Stimulated activated naive CD8-positive, alpha-beta T cell treated with anti-CD3 and anti-CD28 coated beads, Interleukin-15, Interleukin-2, amounts not matched to agents 100 U/mL and 50 U/mL, for 24 hours (primary cell): ENCODE measurements around the gene UPF1.
"Not testable (repeated sequence)": the region's sequence is repeated elsewhere in the genome, so short reads cannot be mapped to it uniquely, and the experiment has no call there.

ENCODE experiments used
- ATAC-seq: fragments of 150-1000 bp; cut with Tn5 transposase; one replicate; pipeline ENCODE4 v1.10.0; 2021
- DNase-seq: peaks from one replicate; pipeline ENCODE4 v3.0.0; 2021

The UPF1 gene

DNA sequence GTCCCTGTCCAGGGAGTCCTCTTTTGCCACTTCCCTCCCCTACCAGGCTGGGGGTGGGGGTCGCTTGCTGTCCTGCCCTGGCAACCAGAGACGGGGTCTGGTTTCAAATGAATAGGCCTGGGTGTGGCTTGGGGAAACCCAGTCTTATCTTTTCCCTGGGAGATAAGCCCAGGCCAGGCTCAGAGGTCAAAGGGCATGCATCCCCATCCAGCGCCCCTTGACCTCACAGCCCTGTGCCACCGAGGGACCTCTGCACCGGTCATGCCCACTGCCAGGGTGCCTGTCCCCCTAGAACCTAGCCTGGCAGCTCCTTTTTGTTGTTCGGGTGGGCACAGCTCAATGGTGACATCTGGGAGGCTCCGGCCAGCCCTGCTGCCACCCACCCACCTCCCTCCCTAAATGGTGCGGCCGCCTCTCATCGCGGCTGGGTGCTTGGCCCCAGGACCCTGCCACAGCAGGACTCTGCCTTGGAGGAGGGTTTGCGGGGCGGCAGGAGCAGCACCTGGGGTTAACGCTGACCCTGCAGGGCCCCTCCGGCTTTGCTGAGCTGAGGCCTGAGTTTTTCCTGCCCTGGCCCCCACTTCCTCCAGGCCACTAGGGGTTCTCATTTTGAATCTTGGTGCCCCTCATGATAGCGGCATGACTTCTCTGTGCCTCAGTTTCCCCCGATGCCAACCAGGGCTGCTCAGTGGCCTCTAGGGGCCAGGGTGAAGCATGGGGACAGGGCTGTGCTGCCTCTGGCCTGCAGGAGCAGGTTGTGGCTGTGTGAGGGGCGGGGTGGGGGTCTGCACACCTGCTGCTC is 67.0 kb downstream of the UPF1 start:
- DNase-seq (no peak), ATAC-seq (no peak)

DNA sequence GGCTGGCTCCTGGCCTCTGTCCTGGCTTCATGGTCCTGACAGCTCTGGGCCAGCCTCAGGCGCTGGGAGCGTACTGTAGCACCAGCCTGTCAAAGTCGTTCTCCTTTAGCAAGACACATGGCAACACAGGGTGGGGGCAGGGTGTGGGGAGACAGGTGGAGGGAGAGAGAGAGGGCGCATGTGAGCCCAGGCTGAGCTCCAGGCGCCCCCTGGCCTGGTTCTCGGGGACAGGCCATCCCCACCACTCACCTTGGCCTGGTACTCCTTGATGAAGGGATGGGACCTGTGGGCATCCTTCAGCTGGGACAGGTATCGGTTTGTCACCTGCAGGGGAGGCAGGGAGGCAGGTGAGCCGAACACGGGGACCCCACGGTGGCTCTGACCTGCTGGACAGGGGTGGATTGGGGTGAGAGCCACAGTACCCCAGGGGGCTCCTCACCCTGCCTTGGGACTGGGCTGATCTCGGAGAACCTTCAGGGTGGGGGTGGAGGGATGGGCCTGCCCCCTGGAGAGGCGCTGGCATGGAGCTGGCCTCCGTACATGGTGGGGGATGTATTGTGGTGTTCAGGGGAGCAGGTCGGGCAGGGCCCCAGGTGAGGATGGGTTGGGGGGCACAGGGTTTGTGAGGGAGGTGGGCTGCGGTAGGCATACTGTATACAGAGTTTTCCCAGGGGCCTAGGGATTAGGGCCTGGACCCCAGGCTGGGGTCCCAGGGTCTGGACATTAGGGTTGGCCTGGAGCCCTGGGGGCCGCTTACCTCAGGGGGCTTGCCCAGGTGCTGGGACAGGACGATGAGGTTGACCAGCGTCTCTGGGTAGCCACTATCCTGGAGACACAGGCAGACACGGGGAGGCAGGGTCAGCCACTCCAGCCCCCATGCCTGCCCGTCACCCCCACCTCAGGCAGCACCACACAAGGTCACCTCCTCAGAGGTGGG is 68.1 kb downstream of the UPF1 start:
- ATAC-seq (no peak), DNase-seq (no peak)

DNA sequence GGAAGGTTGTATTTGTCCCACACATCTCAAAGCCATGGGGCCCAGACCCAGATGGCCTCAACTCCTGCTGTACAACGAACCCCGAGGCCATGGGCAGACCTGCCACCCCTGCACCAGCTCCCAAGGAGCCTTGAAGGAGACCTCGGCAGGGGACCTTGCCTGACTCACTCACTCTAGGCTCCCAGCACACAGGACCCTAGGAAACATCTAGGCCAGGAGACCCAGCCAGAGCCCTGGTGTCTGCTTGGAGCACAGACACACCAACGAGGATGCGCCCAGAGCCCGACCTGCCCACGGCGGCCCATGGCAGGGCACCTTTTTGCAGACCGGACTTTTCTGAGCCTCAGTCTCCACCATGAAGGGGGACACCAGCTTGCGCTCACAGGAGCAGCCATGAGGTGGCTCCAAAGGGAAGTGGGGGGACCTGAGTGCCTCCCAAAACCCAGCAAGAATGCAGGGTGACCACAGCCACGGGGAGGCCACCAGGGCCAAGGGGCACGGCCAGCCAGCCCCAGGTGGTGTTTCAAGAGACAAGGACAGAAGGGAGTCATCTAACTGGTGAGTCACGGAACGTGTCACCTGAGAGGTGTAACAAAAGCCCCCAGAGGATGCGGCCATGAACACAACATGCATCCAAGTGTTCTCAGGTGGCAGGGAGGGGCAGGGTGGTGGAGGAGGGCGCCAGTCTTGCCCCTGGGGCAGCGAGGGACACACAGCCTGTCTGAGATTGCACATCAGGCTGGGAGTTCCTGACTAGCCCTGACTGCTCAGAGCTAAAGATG is 69.1 kb downstream of the UPF1 start:
- no peak for ATAC-seq
- no peak for DNase-seq

DNA sequence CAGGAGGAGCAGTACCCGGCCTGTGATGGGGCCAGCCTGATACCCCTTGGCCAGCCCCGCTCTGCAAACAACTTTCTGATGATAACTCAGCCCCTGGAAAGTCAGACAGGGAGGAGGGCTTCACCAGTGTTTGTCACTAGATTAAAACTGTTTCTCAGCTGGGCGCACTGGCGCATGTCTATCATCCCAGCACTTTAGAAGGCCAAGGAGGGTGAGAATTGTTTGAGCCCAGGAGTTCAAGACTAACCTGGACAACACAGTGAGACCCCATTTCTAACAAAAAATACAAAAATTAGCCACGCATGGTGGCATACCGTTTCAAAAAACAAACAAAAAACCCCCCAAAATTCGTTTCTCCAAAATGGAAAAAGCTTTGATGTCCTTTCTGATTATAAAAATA is 69.7 kb downstream of the UPF1 start:
- no peak for DNase-seq
- ATAC-seq = no peak

DNA sequence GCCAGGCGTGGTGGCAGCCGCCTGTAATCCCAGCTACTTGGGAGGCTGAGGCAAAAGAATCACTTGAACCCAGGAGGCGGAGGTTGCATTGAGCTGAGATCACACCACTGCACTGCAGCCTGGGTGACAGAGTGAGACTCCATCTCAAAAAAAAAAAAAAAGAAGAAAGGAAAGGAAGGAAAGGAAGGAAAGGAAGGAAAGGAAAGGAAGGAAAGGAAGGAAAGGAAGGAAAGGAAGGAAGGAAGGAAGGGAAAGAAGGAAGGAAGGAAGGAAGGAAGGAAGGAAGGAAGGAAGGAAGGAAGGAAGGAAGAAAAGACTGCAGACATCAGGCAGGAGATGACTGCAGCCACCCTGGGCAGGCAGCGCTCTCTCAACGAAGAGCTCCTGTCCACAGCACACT is 70.8 kb downstream of the UPF1 start:
- not testable (repeated sequence) for ATAC-seq, DNase-seq

DNA sequence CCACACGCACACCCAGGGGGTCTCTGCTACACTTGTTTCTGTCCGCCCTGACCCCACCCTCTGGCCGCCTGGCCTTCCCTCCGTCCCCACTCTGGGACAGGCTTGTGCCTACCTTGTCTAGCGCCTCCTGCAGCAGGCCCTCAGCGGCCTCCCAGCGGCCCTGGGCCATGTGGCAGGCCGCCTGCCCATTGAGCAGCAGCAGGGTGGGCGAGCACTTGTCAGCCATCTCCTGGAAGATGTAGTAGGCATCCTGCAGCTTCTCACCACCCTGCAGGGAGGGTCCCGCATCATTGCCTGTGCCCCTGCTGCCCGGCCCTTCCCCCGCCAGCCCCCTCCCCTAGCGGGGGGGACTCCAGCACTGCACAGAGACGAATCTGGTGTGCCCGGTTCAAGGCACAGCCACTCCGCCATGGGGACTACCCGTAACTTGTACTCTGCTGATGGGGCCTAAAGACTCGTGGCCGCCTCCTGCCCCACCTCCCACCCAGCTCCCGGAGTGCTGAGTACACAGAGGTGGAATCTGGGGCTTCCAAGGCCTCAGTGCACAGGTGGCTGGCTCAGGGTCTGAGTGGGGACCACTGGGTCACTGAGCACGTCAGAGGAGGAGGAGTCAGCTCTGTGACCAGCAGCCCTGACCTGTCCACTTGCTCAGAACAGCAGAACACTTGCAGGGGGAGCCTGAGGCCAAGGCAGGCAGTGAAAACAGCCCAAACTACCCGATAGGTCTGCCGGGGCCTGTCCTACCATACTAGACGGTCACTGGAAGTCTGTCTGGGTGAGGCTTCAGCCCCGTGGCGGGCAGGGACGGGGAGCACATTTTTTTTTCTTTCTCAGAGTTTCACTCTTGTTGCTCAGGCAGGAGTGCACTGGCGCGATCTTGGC is 71.6 kb downstream of the UPF1 start:
- DNase-seq = no peak
- no peak for ATAC-seq

DNA sequence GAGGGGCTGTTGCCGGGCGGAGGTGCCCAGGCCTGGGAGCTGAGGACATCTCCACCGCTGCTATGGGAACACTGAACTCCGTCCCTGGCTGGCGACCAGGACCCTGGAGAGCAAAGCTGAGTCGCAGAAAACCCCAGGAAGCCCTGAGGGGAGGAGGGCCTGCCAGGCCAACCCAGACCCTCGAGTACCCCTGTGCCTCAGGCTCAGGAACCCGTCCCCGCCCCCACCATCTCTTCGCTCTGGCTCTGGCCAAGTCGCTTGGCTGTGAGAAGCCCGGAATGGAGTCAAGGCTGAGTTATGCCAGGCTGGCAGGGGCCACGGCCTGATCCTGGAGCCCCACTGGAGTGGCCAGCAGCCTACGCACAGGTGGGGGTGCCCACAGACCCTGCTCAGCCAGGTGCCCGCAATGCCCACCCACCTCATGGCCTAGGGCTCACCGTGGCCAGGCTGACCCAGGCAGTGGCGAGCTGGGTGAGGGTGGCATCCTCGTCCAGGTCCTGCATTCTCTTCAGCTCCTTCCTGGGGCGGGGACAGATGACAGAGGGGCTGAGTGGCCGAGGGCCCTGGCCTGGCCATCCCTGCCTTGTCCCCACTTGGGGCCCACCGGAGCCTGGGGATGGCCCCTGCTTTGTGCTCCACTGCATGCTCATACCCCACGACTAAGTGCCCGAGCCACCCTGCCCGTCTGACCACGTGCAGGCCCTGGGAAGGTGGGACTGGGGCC is 72.7 kb downstream of the UPF1 start:
- ATAC-seq = no peak

DNA sequence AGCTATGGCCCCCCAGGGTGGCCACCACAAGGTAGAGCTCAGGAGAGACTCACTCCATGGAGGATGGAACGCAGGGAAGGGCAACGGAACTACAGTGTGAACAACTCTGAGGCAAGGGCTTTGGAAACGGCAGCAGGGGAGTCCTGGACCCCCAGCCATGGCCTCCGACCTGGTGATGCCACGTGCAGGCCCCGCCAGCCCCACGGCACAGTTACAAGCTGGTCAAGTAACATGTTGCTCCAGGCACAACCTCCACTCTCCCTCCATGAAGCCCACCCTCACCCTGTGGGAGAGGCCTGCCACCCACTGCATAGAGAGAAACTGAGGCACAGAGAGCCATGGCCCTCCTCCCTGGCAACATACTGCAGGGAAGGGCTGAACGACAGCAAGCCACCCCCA is 73.3 kb downstream of the UPF1 start:
- DNase-seq (no peak), ATAC-seq (no peak)

More for the DNA sequence above, 72.7 kb downstream of the UPF1 start:
- DNase-seq = no peak

DNA sequence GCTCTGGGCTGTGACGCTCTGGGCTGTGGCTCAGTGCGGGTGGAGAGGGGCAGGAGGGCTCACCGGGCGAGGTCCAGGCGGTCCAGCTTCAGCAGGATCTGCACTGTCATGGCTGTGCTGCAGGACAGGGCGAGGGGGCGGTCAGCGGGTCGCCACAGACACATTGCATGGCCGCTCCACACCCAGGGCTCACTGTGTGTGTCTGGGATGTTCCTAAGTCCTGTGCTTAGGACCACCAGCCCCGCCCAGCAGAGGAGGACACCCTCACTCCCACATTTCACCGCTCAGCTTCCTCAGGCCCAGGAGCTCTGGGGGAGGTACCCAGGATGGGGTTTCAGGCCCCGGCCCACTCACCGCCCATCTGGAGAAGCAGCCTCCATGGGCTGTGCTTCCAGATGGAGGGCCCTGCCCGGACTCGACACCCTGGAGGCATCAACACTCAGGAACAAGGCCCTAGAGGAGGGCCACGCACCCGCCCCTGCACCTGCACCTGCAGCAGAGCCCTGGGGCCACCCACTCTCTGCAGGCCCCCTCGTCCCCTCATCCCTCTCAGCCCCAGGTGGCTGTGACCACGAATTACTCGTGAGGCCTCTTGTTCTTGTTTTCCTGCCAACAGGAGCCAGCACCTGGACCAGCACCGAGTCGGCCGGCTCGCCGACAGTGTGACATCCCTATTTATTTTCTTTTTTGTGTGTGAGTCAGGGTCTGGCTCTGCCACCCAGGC is 73.9 kb downstream of the UPF1 start:
- ATAC-seq (no peak), DNase-seq (no peak)

DNA sequence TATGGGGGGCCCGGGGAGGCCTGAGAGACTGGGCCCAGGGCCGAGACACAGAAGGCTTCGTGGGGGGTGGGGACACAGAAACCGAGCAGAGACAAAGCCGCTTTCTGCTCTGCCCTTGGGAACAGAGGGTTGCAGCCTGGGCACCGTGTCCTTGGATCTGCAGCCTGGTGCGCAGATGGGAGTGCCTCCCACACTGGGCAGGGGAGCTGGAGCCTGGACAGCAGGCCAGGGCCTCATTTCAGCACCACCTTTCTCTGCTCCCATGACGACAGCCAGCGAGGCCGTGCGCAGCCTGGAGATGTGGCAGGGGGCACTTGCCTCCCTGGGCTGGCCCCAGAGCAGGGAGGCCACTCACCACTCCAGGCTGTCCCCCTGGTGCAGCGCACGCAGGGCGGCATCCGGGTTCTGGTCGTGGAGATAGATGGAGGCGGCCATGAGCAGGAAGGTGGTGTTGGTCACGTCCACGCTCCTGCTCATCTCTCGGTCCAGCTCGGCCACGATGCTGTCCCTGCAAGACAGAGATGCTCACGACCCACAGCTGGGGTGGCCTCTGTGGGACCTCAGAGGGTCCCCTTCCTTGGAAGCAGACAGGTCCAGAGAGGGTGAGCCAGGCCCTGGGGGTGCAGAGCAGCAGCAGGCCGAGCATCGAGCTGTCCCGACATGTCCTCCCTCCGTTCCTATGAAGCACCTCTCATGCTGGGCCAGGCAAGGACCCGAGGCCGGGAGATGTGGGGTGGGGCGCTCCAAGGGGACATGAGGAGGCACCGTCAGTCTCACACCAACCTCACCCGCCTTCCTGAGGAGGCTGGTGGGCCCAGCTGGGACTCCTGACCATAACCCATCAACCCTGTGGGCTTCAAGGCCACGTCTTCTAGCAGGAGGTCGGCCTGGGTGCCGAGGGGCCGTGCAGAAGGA is 75.1 kb downstream of the UPF1 start:
- DNase-seq (no peak), ATAC-seq (no peak)

DNA sequence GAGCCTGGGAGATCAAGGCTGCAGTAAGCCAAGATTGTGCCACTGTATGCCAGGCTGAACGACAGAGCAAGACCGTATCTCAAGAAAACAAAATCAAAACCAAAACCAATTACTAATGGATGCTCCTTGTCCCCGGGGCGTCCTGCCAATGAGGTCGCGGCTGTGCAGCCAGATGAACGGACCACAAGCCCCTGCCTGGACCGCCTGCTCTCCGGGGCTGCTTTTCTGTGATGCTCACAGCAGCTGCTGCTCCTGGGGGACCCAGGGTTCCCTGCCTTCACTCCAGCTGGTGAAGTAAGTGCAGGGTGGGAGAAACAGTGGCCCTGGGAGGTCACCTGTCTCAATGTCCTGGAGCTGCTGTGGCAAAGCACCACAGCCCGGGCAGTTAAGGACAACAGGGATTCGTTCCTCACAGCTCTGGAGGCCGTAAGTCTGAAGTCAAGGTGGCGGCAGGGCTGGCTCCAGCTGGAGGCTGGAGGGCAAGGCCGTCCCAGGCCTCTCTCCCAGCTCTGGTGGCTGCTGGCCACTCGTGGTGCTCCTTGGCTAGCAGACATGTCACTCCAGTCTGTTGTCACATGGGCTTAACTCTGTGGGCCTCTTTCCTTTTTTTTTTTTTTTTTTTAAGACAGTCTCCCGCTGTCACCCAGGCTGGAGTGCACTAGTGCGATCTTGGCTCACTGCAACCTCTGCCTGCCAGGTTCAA is 77.3 kb downstream of the UPF1 start:
- no peak for DNase-seq
- ATAC-seq = no peak

DNA sequence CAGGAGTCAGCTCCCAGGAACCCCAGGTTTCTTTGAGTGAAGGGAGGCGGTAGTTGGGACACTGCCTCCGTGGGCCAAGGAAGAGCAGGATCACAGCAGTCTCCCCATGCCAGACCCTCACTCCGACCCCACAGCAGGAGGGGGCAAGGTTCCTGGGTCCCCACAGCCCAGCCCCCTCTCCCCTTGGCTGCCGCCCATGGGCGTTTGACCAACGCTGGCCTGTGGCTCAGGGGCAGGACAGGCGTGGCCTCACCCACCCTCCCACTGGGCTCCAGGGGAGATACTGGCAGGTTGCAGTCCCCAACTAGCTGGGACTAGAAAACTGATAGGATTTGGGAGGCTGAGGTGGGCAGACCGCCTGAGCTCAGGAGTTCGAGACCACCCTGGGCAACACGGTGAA is 78.3 kb downstream of the UPF1 start:
- no peak for DNase-seq
- no peak for ATAC-seq

DNA sequence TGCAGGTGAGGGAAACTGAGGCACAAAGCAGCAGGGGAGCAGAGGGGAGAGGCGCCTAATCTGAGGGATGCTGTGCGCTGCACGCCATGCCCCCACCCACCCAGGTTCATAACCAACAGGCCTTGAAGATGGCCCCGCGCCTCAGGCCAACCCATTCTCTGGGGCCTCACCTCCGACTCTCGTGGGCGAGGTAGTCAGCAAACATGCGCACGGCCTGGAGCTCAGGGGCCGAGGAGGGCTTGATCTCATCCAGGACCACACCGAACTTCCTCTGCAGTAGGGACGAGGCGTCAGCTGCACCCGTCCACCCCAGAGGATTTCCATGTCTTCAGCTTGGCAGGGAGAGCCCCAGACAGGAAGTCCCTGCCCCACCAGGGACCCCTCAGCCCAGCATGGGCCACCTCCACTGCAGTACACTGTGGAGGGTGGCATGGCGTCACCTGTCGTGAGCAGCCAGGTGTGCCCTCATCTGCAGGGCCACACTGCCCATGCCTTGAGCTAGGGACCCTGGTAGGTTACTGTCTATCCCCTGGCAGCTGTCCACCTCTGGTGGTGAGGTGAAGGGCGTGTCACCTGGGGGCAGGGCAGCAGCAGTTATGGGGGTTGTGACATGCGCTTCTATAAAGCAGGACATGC is 79.2 kb downstream of the UPF1 start:
- no peak for DNase-seq
- ATAC-seq = no peak

DNA sequence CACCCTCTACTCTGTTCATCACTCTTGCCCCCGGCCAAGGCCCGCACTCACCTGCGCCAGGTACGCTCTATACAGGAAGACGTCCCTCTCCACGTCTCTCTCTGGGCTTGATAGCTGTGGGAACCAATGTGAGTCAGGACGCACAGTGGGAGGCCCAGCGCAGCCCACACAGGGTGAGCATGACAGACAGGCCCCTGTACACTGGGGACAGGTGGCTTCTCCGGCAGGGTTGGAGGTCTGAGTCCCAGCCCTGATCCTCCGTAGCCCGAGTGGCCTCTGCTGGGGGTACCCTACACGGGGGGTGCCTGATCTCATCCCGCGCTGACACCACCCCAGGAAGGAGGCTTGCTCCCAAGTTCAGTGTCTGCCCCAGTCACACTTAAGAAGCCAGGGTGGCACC is 81.2 kb downstream of the UPF1 start:
- ATAC-seq = no peak
- no peak for DNase-seq

DNA sequence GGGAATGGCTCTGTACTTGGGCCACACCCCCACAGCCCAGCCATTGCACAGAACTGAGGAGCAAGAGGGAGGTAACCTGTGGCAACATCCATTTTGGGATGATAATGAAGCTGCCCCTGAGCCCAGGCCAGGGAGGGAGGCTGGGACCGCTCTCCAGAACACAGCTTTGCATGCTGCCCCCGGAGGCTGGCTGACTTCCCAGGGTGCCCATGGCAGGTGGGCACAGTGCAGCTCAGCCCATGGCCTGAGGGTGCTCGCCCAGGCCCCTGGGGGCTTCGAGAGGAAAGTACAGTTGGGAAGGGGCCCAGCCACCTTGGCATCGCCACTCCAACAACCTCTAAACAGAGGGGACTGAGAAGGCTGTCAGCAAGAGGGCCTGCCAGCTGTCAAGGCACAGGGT is 81.7 kb downstream of the UPF1 start:
- no peak for ATAC-seq
- DNase-seq = no peak

DNA sequence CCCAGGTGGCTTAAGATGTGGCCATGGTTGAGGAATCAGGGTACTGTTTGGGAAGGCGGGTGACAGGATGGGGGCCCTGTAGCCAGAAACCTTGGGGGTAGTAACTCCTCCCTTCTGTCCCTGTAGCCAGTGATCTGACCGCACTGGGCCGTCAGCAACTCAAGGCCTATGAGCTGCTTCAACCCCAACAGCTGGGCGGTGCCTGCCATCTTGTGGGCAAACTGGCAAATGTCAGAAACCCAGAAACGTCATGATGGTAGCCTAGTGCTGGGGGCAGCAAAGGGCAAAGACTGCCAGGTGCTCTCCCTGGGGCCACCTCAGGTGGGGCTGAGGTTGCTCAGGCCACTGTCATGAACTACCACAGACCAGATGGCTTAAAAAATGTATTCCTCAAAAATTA is 83.9 kb downstream of the UPF1 start:
- DNase-seq = peak; percentile 55
- ATAC-seq = no peak

DNA sequence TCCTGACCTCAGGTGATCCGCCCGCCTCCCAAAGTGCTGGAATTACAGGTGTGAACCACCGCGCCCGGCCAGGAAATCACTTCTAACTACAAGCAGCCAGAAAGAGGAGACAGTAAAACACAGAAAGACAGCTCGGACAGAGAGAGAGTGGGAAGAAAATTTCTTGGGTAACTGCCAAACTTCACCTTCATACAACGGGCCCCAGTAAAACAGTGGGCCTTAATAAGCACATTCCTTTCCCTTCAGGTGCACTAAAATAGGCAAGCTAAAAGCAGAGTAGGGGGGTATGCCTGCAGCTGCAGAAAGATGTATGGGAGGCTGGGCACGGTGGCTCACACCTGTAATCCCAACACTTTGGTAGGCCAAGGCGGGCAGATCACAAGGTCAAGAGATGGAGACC is 85.8 kb downstream of the UPF1 start:
- ATAC-seq, DNase-seq: not testable (repeated sequence)
